ENCODE data around the gene ALKBH6.

The ALKBH6 gene

GRCh38 chr19:36030264-36031148, 16.5 kb upstream of the ALKBH6 start:
- DNase-seq: no peak

GRCh38 chr19:36028313-36029041, 14.5 kb upstream of the ALKBH6 start:
- DNase-seq: no peak

DNA sequence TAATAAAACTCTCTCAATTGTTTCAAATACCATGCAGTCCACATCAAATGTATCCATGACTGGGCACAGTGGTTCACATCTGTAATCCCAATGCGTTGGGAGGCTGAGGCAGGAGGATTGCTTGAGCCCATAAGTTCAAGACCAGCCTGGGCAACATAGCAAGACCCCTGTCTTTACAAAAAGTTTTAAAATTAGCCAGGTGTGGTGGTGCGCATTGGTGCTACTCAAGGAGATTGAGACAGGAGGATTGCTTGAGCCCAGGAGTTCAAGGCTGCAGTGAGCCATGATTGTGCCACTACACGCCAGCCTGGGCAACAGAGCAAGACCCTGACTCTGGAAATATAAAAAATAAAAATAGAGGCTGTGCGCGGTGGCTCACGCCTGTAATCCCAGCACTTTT, 13.7 kb upstream of the ALKBH6 start:
- no peak for DNase-seq

- DNase-seq: no peak
Measured at GRCh38 chr19:36026091-36026876, 12.3 kb upstream of the ALKBH6 start.

- no peak for DNase-seq
Measured at GRCh38 chr19:36025541-36025940, 11.5 kb upstream of the ALKBH6 start.

GRCh38 chr19:36023432-36023831, 9.4 kb upstream of the ALKBH6 start:
- DNase-seq: no peak

- no peak for DNase-seq
Measured at GRCh38 chr19:36019061-36019670, 5.2 kb upstream of the ALKBH6 start.

DNA sequence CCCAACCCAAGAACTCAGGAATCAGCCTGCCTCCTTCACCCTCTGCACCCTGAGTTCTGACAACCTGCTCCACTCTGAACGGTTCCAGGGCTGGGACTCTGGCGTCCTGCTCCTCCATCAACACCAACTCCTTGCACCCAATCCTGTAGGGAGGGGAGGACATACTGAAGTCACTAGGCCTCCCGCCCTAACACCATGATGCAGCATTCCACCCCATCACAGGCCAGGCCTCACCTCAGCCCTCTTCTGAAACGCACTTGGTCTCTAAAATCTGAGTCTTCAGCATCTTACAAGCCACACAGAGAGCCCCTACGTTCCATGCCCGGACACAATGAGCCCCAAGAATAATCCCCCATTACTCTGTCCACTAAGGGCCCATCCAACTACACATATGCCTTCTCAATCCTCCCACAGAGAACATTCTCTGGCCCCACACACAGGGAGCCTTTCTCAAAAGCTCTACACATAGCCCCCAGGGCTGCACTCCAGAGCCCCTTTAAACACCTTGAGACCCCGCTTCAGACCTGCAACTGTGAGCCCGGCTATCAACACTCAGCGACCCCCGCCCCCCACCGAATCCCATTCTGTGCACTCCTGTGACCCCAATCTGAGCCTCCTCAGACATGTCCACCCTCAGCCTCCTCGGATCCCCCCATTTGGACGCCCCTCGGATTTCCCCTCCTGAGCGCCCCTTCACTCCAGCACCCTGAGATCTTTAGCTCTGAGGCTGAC, 567 bp downstream of the ALKBH6 start:
- peak; percentile 65 for DNase-seq

- no peak for DNase-seq
Measured at GRCh38 chr19:36010402-36010801, 3.6 kb downstream of the ALKBH6 start.

DNA sequence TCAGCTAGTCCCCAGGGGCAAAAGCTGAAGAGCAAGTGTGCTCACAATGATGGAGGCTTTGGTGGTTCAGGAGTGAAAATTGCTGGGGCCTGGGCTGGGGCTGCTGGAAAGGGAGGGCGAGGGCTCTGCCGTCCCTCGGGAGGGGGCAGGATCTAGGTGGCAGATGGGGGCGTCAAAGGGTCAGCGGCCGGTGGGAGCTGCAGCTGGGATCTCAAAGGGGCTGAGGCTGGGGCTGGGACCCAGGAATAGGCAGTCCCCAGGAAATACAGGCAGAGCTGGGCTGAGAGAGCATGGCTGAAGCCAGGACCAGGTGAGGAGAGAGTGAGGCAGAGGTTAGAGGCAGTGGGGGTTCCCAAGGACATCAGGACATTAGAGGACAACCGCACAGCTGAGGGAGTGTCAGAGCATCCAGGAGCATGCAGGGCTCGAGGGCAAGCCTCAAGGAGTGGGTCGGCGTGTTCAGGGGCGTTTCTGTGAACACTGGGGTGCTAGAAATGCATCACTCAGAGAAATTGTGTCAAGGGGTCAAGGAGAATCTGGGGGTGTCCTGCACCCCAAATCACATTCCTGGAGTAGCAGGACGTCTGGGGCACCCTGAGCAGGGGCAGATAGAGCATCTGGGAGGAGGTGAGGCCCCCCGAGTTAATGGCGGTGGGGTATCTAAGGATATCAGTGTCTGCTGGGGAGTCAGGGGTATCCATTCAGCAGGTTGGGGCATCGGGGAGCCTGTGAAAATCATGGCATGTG, 4.2 kb downstream of the ALKBH6 start:
- DNase-seq: no peak

DNA sequence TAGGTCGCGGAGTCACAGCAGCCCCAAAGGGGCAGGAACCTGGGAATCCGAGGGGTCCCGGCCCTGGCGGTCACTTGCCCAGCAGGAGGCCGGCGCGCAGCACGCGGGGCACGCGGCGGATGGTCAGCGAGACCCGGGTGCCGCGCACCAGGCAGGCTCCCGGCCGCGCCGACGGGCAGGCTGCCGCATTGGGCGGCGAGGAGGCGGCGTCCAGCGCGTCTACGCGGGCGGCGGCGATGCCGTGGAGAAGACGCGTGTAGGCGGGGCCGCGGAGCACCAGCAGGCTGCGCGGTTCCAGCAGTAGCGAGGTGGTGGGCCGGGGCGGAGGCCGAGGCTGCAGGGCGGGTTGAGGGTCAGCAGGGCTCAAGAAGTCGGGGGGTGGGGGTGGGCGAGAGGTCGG, 4.8 kb downstream of the ALKBH6 start:
- peak; percentile 83 for DNase-seq

GRCh38 chr19:36008336-36008978, 5.6 kb downstream of the ALKBH6 start, which contains the start of gene SYNE4:
Gene SYNE4 (minus strand): TSS chr19:36008813. CDS start chr19:36008681, 132 bp downstream.
- DNase-seq: no peak

DNA sequence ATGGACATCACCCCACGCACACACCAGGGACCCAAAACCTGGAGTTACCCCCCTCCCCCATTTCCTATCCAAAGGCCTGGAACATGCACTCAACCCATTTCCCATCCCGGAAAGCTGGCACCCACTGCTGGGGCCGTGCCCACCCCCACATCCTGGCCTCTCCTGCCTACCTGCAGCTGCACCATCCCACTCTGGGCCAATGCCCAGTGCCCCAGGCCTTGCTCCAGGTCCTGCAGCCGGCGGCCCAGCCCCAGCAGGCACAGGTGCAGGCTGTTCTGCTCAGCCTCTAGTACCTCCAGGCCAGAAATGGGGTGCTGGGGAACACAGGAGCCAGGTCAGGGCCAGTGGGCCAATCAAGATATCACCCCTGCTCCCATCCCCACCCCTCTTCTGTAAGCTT, 7.1 kb downstream of the ALKBH6 start:
- DNase-seq: no peak

DNA sequence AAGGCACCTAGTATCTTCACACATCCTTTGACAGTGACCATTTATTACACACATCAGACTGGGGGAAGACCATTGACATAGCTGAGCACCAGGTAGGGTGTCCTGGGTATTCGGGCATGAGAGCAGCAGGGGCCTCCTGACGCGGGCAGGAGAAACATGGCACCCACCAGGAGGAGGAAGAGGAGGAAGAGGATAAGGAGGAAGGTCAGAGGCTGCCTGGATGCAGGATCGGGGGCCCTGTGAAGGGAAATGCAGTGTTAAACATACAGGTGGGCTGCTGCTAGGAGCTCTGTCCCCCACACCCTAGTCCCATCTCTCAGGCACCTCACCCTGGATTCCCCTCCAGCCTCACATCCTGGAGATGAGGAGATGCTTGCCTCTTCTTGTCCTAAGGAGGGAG, 10.7 kb downstream of the ALKBH6 start:
- DNase-seq: no peak

DNA sequence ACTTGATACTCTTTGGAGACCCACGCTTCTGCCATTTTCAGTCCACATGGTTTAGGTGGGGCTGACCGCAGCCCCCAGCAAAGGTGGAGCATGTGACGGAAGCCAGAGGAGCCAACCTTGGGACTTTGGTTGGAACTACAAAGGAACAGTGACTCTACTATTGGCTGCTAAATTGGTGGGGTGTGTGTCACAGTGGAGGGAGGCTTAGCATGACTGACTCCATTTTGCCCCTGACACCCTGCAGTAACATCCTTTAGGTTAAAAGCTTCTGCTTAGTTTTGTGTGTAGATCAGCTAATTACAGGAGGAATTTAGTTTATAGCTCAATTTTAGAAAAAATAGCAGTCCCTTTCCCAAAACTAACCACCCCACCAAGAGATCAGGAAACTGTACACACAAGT, 12.4 kb downstream of the ALKBH6 start:
- DNase-seq: no peak

DNA sequence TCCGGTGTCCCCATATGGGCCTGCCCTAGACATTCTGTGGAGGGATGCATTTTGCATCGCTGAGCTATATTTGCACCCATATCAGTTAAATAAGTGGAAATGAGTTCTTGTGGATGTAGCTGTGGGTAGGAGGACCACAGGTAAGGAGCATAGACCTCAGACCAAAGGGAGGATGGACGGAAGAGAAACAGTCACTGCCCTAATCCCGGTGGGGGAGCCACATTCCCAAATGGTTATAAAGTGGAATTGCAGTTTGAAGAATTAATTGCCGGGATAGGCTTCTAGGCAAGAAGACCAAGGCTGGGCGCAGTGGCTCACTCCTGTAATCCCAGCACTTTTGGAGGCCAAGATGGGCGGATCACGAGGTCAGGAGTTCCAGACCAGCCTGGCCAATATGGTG, 17.2 kb downstream of the ALKBH6 start:
- DNase-seq: no peak

GRCh38 chr19:35995048-35995993, 18.7 kb downstream of the ALKBH6 start, which contains the start of gene SDHAF1:
Gene SDHAF1 (plus strand): TSS chr19:35995188. CDS start chr19:35995275, 87 bp downstream.
- DNase-seq: peak; percentile 98

GRCh38 chr19:35993923-35994598, 20.0 kb downstream of the ALKBH6 start:
- DNase-seq: no peak
